ENCODE results near the gene CGB3. TPM values are rescaled to one million over a fixed set of nuclear protein-coding genes. Genes with fewer than 3 reads are reported as not detected.
A peak's percentile ranks its signal among the peaks of the same experiment; 100 is the strongest.
"Not testable (repeated sequence)": the region's sequence is repeated elsewhere in the genome, so short reads cannot be mapped to it uniquely, and the experiment has no call there.

The CGB3 gene
- total and polyA plus RNA-seq, 3 donors from 2014 or later = not detected

- DNase-seq = no peak
- TF ChIP-seq POLR2A (IDR thresholded peaks at IDR 0.05) (no peak), CTCF (IDR thresholded peaks at IDR 0.05) (no peak)
Observed at GRCh38 chr19:49022116-49022515, 2.0 kb downstream of the CGB3 start.

GRCh38 chr19:49020931-49021895, 2.9 kb downstream of the CGB3 start:
- Histone ChIP-seq H3K9me3 (no peaks in the 10 kb centered on the region), H3K27ac (no peak overlapping the region), H3K4me1 (peaks cover 16% of the 10 kb centered on the region), H3K27me3 (no peaks in the 10 kb centered on the region), H3K36me3 (ENCODE audit: low read depth, missing control alignments) (no peaks in the 10 kb centered on the region), H3K4me3 (no peak overlapping the region)
- WGBS, 2 donors = 49 to 52% methylated on average over 16 of the region's 16 CpGs
- intact Hi-C loops (cut with DNase I; ENCODE audit: low total_unique reads) = no loop called here
- TF ChIP-seq POLR2A (IDR thresholded peaks at IDR 0.05) (no peak), CTCF (IDR thresholded peaks at IDR 0.05) (no peak)
- DNase-seq = no peak

More at GRCh38 chr19:49022116-49022515, 2.0 kb downstream of the CGB3 start:
- intact Hi-C loops (cut with DNase I; ENCODE audit: low total_unique reads) = no loop called here
- H3K27me3 ChIP-seq = no peaks in the 10 kb centered on the region
- H3K4me1 ChIP-seq = peaks cover 16% of the 10 kb centered on the region
- no peaks in the 10 kb centered on the region for H3K9me3 ChIP-seq
- no peaks in the 10 kb centered on the region for H3K36me3 ChIP-seq (ENCODE audit: low read depth, missing control alignments)
- WGBS, 2 donors = 90 to 94% methylated on average over 9 of the region's 9 CpGs
- no peak overlapping the region for H3K4me3 ChIP-seq
- H3K27ac ChIP-seq = no peak overlapping the region

- peak; percentile 38 for DNase-seq
- Histone ChIP-seq H3K27me3 (no peaks in the 10 kb centered on the region), H3K27ac (no peak overlapping the region), H3K36me3 (ENCODE audit: low read depth, missing control alignments) (no peaks in the 10 kb centered on the region), H3K4me1 (peaks cover 16% of the 10 kb centered on the region), H3K9me3 (no peaks in the 10 kb centered on the region), H3K4me3 (no peak overlapping the region)
- WGBS, 2 donors = 44 to 49% methylated on average over 11 of the region's 11 CpGs
- TF ChIP-seq POLR2A (IDR thresholded peaks at IDR 0.05) (no peak), CTCF (IDR thresholded peaks at IDR 0.05) (no peak)
- intact Hi-C loops (cut with DNase I; ENCODE audit: low total_unique reads) = no loop called here
Observed at GRCh38 chr19:49020342-49020741, 3.8 kb downstream of the CGB3 start.

GRCh38 chr19:49019242-49019932, 4.7 kb downstream of the CGB3 start:
- Histone ChIP-seq H3K36me3 (ENCODE audit: low read depth, missing control alignments) (no peaks in the 10 kb centered on the region), H3K27ac (no peak overlapping the region), H3K4me1 (peaks cover 16% of the 10 kb centered on the region), H3K27me3 (no peaks in the 10 kb centered on the region), H3K9me3 (no peaks in the 10 kb centered on the region), H3K4me3 (peak overlapping the region; percentile 31 to 59)
- intact Hi-C loops (cut with DNase I; ENCODE audit: low total_unique reads) = no loop called here
- 12 to 16% methylated on average over 34 to 39 of the region's 41 CpGs for WGBS, 2 donors
- DNase-seq = peak; percentile 66
- TF ChIP-seq POLR2A (IDR thresholded peaks at IDR 0.05) = no peak
- TF ChIP-seq CTCF (IDR thresholded peaks at IDR 0.05) = no peak

- 4 to 5% methylated on average over 26 to 50 of the region's 50 CpGs for WGBS, 2 donors
- DNase-seq; H3K9me3 ChIP-seq; H3K36me3 ChIP-seq (ENCODE audit: low read depth, missing control alignments); H3K27ac ChIP-seq; intact Hi-C loops (cut with DNase I; ENCODE audit: low total_unique reads); H3K27me3 ChIP-seq: not testable (repeated sequence)
- H3K4me3 ChIP-seq = peak overlapping the region; percentile 31 to 59
- H3K4me1 ChIP-seq = peaks cover 16% of the 10 kb centered on the region
Observed at GRCh38 chr19:49018388-49019241, 5.5 kb downstream of the CGB3 start.
